Right lobe of liver (tissue), 6 donors: Measurements from ENCODE around the gene SDK1. TPM values are rescaled to one million over a fixed set of nuclear protein-coding genes. Genes with fewer than 3 reads are reported as not detected.

Source experiments
- ATAC-seq, 4 donors: fragments of 200-7000 bp; cut with Tn5 transposase; one replicate each; pipeline ENCODE4 v1.9.1; 2020; ENCODE audit warnings: mild to moderate bottlenecking in 4 of 4, moderate library complexity in 4 of 4
- DNase-seq, 3 donors: peaks; one replicate each; pipeline ENCODE4 v3.0.0-alpha.2; 2020
- H3K27ac ChIP-seq, 3 donors: fragments of 200-600 bp; one replicate each; pipeline ENCODE4 v1.8.0; 2022
- H3K27me3 ChIP-seq, 2 donors: fragments of 200-600 bp; one replicate each; pipeline ENCODE4 v1.8.0; 2022
- H3K36me3 ChIP-seq, 4 donors: fragments of 200-600 bp; sonication (generic) in 1 of 4; one replicate each; pipeline versions ENCODE4 v1.5.1 to v1.8.0; 2017 to 2022; ENCODE audit warnings: control low read depth in 1 of 4
- H3K4me1 ChIP-seq, 4 donors: fragments of 200-600 bp; sonication (generic) in 1 of 4; one replicate each; pipeline versions ENCODE4 v1.5.1 to v1.8.0; 2017 to 2022; ENCODE audit warnings: control low read depth in 1 of 4
- H3K4me3 ChIP-seq, 3 donors: fragments of 200-600 bp; one replicate each; pipeline ENCODE4 v1.8.0; 2022
- H3K9me3 ChIP-seq, 4 donors: fragments of 200-600 bp; sonication (generic) in 1 of 4; one replicate each; pipeline versions ENCODE4 v1.5.1 to v1.8.0; 2017 to 2022; ENCODE audit warnings: control low read depth in 1 of 4
- CTCF ChIP-seq, 4 donors: fragments of 200-600 bp in 3 of 4; fragments of 450-650 bp in 1 of 4; IDR thresholded peaks; one replicate each; pipeline versions ENCODE4 v1.5.1 to v1.8.0; 2016 to 2022; ENCODE audit warnings: antibody characterized with exemption in 4 of 4, mild to moderate bottlenecking in 2 of 4
- POLR2A ChIP-seq: fragments of 450-650 bp; IDR thresholded peaks from one replicate; pipeline ENCODE4 v1.6.1; 2017; ENCODE audit warnings: antibody characterized with exemption, mild to moderate bottlenecking
- WGBS: methylation state at CpG from one replicate; pipeline ENCODE4 v1.1.6; 2018; ENCODE audit warnings: low coverage, low lambda C conversion rate; ENCODE audit not compliant: insufficient coverage; ENCODE audit errors: missing lambda C conversion rate; 5-methylcytosine and 5-hydroxymethylcytosine counted together
- intact Hi-C, 2 donors: fragments of 100-400 bp; cut with DNase I; formaldehyde crosslinking; loops; one replicate each; pipeline versions ENCODE4 v1.11.2 to v1.14.1; 2022
- total RNA-seq, 6 experiments: library from RNA; depleted of rRNA in 2 of 6; stranded (reverse); fragments of >200 nt in 2 of 6; fragmentation: NEBNext Ultra II Directional in 3 of 6; extraction: Animal tissue kit (Norgen Biotek cat#: 25700) in 3 of 6; gene quantifications; one replicate each; pipeline versions ENCODE4 v1.1.0 to v1.2.4, GENCODE V29; 2016 to 2023
- donor health status: DM: no; HTN: yes; CAD: no.
- donor health status: DM: no; HTN: no; CAD: no.
- donor health status: DM: no; HTN: no; CAD: no.
- donor health status: DM: no; HTN: yes; CAD: no.
- donor health status: DM: no; HTN: yes; CAD: no.

Gene SDK1
- total RNA-seq, 6 experiments from 2014 or later, result 0.07 to 1.4 (median 0.65) TPM

DNA sequence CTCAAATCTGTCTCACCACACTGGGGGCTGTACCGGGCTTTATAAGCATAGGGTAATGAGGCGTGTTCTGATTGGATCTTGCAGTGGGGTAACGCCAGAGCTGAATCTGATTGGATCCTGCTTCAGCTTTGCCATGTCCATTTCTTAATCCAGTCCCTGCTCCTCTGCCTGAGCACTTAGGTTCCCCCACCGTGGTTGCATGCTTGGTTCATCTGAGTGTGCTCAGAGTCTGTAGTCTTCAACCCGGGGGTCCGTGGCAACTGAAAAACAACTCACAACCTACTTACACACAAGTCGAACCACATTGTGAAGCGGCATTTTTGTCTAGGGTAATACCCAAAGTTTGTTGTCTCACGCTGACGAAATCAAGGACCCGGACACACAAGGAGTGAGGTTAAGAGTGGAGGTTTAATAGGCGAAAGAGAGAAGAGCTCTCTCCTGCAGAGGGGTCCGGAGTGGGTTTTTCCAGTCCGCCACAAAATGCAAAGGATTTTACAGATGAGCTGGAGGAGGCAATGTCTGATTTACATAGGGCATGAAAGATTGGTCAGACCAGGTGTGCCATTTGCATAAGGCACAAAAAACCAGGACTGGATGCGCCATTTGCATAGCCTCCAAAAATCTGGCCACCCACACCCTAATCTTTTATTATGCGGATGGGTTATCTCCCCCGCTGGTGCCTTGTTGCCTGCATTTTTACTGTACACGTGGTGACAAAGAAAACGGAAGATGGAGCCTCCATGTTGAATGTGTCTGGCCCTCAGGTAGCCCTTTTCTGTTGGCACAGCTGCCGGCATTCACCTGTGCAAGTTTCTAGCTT is 739.3 kb downstream of the SDK1 start:
- Histone ChIP-seq H3K4me3 (no peak overlapping the region), H3K4me1 (no peaks in the 10 kb centered on the region), H3K27me3 (no peaks in the 10 kb centered on the region), H3K9me3 (no peaks in the 10 kb centered on the region), H3K27ac (no peak overlapping the region), H3K36me3 (no peaks in the 10 kb centered on the region)
- DNase-seq (no peak), ATAC-seq (no peak)
- 65% methylated on average over 16 of the region's 20 CpGs for WGBS
- intact Hi-C loops, result no loop called here
- TF ChIP-seq POLR2A (no peak), CTCF (IDR thresholded peaks at IDR 0.05) (no peak)

- intact Hi-C loops, result no loop called here
- WGBS, result 50% methylated on average over 8 of the region's 11 CpGs
- ATAC-seq (no peak), DNase-seq (no peak)
- no peak overlapping the region for H3K27ac ChIP-seq
- no peaks in the 10 kb centered on the region for H3K27me3 ChIP-seq
- no peak overlapping the region for H3K4me3 ChIP-seq
- no peaks in the 10 kb centered on the region for H3K36me3 ChIP-seq
- no peaks in the 10 kb centered on the region for H3K4me1 ChIP-seq
- TF ChIP-seq POLR2A (no peak), CTCF (IDR thresholded peaks at IDR 0.05) (no peak)
- H3K9me3 ChIP-seq, result no peaks in the 10 kb centered on the region
Observed at GRCh38 chr7:4042402-4043045, 741.5 kb downstream of the SDK1 start.

GRCh38 chr7:4043988-4044387 is 742.9 kb downstream of the SDK1 start:
- Histone ChIP-seq H3K9me3 (no peaks in the 10 kb centered on the region), H3K36me3 (no peaks in the 10 kb centered on the region), H3K4me1 (no peaks in the 10 kb centered on the region), H3K27ac (no peak overlapping the region), H3K27me3 (no peaks in the 10 kb centered on the region), H3K4me3 (no peak overlapping the region)
- ATAC-seq (no peak), DNase-seq (no peak)
- TF ChIP-seq CTCF (IDR thresholded peaks at IDR 0.05), result no peak
- no peak for TF ChIP-seq POLR2A
- intact Hi-C loops, result no loop called here
- WGBS, result 85% methylated on average over 9 of the region's 9 CpGs

DNA sequence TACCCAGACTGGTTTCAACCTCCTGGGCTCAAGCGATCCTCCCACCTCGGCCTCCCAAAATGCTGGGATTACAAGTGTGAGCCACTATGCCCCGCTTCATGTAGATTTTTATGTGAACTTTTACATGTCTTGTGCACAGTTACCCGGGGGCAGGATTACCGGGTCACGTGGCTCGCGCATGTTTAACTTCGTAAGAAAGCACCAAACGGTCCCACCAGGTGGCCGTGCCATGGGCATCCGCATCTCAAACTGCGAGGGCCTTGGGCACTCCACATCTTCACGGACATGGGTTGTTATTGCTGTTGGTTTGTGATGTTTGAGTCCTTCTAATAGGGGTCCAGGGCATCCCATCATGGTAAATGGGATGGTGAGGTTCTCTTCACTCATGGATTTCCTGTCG is 744.4 kb downstream of the SDK1 start:
- intact Hi-C loops, result no loop called here
- no peak for ATAC-seq
- Histone ChIP-seq H3K27ac (no peak overlapping the region), H3K4me3 (no peak overlapping the region), H3K27me3 (no peaks in the 10 kb centered on the region), H3K36me3 (no peaks in the 10 kb centered on the region), H3K9me3 (no peaks in the 10 kb centered on the region), H3K4me1 (no peaks in the 10 kb centered on the region)
- no peak for TF ChIP-seq POLR2A
- TF ChIP-seq CTCF (IDR thresholded peaks at IDR 0.05), result no peak
- WGBS, result 84% methylated on average over 11 of the region's 15 CpGs
- no peak for DNase-seq
